GM18526 (cell line): ENCODE measurements around the gene NFIL3.

ENCODE experiments used
- POLR2A ChIP-seq: IDR thresholded peaks from 3 replicates; pipeline ENCODE4 v1.6.1; 2011; ENCODE audit not compliant: insufficient read length; ENCODE audit errors: extremely low read depth

The NFIL3 gene

DNA sequence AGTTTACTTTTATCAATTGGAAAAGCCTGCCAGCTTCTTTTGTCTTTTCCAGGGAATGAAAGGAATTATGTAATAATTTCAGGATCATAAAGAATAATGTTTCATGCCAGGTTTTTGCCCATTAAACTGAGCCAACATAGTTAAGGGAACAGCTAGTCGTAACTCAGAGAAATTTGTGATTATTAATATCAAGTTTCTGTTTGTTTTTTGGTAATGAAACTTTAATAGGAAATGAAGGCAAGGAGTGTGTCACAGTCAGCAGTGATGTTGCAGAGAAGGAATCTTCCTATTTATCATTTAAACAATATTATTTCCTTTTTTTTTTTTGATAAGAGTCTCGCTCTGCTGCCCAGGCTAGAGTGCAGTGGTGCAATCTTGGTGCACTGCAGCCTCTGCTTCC lies 10.7 kb downstream of the NFIL3 start:
- no peak for TF ChIP-seq POLR2A

- no peak for TF ChIP-seq POLR2A
These were observed 12.4 kb downstream of the NFIL3 start for GRCh38 chr9:91411096-91411771.

DNA sequence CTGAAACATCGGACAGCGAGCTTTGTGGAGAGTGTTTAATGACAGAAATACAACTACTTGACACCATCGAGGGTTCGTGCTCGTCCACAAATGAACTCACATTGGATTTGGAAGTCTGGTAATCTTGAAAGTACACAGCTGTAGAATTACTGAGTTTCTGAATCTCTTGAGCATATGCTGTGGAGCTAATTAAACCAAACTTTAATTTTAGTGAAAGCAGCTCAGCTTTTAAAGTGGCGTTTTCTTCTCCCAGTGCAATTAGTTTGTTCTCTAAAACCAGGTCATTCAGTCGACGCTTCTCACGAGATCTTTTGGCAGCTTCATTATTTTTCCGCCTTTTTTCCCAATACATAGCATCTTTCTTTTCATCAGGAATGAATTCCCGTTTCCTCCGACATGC lies 13.5 kb downstream of the NFIL3 start:
- no peak for TF ChIP-seq POLR2A

DNA sequence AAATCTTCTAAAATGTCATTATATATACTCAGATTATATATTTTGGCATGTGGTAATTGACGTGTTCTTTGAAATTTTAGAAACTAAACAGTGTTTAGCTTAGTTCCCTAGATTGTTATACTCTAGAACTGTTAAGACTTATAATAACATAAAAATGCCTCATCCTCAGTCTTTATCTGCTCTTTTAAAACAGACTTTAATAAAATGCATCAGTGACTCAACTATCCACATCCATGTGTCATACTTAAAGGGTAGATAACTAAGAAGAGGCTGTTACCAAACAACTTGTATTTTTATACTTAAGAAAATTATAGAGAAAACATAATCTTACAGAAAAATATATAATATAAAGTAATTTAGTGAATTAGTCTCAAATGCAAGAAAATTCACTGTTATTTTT lies 15.2 kb downstream of the NFIL3 start:
- TF ChIP-seq POLR2A: no peak

DNA sequence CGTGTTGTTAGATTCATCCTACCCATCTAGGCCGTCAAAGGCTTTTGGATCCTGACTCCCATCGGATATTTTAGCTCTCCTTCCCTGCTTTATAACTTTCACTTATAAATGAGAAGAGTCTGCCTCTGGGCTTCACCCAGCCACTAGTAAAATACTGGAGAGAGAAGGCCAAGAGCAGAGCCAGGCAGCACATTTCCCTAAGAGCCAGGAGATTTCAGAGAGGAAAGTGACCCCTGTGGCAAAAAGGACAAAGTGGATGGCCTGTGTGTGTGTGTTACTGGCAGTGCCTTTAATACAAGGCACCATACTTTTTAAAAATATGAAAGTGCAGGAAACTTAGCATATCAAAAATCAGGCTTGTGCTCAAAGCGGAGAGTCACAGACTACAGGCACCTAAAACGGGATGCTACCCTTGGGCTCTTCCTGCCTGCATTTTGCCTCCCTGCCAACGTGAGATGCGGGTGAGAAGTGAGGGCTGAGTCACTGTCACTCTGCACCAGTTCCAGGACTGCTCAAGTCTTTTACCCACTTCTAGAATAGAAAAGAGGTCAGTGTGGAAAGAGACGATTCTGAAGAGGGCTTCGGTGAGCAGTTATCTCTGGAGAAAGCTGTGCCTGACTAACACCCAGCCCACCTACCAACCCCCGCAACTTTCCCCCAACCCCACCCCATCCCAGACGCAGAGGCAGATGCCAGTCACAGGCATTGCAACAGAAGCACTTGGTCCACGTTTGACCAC lies 15.9 kb downstream of the NFIL3 start:
- TF ChIP-seq POLR2A: no peak

- no peak for TF ChIP-seq POLR2A
These were observed 18.1 kb downstream of the NFIL3 start for GRCh38 chr9:91405343-91406077.

DNA sequence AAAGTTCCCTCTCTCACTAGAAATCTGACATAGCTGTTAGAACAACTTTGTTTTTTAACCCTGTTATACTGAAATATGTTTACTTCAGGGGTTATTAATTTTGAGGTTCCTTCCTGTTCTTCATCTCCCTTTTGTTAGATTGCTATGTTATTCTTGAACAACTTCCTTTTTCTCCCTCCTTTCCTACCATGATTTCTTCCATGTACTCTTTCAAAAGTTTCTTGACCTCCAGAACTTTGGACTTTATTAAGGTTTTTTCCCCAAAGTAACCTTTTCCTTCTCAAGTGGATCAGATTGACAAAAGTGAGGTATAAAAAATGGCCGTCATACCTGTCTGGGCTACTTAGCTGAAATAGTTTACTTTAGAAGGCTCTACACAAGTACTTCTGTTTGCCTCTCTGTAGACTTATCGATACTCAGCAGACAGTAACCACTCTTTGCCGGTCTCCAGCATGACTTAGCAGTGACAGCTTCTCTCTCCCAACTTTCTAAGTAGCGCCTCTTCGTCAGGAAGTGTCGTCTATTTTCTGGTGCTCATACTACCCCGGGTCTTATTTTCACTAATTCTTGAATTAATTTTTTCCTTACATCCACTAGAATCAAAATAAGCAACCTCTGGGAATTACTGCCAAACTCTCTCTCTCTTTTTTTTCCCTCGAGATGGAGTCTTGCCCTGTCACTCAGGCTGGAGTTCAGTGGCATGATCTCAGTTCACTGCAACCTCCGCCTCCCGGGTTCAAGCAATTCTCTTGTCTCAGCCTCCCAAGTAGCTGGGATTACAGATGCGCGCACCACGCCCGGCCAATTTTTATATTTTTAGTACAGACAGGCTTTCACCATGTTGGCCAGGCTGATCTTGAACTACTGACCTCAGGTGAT lies 19.7 kb downstream of the NFIL3 start:
- TF ChIP-seq POLR2A: no peak

- no peak for TF ChIP-seq POLR2A
These were observed 24.7 kb downstream of the NFIL3 start for GRCh38 chr9:91398926-91399325.

GRCh38 chr9:91395553-91396471 lies 27.8 kb downstream of the NFIL3 start:
- TF ChIP-seq POLR2A: no peak

DNA sequence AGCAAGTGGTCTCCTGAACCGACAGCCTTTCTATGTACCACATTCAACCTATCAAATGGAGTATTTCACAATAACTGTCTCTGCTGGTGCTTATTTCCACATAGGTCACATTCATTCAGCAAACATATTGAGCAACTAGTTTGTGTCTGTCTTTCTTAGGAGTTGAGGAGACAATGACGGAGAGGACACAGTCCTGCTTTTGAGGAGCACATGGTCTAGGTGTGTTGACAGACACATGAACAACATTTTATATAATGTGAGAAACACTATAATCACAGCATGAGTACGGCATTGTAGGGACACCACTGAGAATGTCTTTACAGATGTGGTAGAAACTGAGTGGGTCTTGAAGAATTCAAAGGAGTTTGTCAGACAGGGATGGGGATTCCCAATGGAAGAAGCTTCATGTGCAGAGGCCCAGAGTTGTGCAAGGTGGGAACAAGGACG lies 28.5 kb downstream of the NFIL3 start:
- TF ChIP-seq POLR2A: no peak

GRCh38 chr9:91393826-91394225 lies 29.8 kb downstream of the NFIL3 start:
- no peak for TF ChIP-seq POLR2A

- no peak for TF ChIP-seq POLR2A
These were observed 31.2 kb downstream of the NFIL3 start for GRCh38 chr9:91392435-91392834.

GRCh38 chr9:91391818-91392217 lies 31.8 kb downstream of the NFIL3 start:
- no peak for TF ChIP-seq POLR2A

DNA sequence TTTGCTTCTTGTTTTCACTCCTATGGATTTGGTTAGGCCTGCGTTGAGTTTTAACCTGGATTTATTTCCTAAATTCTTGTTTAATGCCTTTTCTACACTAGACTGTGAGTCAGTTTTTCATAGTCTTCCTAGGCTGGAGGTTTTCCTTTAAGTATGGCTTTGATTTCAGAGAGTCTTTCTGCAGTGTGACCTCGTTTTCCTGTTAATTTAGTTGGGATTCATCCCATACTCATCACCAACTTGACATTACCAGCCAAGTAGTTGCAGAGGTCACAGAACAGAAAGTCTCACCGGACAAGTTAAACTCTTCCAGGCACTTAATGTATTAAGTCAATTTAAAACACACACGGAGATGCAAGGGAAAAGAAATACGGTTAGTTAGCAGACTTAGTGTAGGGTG lies 32.2 kb downstream of the NFIL3 start:
- no peak for TF ChIP-seq POLR2A

DNA sequence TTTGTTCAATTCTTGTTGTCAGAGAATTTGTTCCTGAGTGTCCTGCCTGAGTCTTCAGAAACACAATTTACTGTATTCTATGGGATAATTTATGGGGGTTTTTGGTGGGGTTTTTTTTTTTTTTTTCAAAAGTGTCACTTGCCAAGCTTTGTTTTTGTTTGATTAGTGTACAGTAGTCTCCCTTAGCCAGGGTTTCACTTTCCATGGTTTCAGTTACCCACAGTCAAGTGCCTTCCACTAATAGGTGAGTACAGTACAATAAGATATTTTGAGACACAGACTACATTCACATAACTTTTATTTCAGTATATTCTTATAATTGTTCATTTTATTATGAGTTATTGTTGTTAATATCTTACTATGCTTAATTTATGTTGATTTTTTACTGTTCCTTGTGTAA lies 36.9 kb downstream of the NFIL3 start:
- TF ChIP-seq POLR2A: no peak

- TF ChIP-seq POLR2A: no peak
These were observed 38.7 kb downstream of the NFIL3 start for GRCh38 chr9:91384954-91385353.
